IMR-90 (cell line): ENCODE data around the gene COMMD1. TPM values are rescaled to one million over a fixed set of nuclear protein-coding genes. Genes with fewer than 3 reads are reported as not detected.

Source experiments
- ATAC-seq: fragments of 200-7000 bp; cut with Tn5 transposase; 2 replicates; pipeline ENCODE4 v1.9.1; 2020; ENCODE audit warnings: low read depth, mild to moderate bottlenecking, moderate library complexity
- BruUV-seq: library from RNA; stranded (reverse); fragments of 400-500 nt; replicated peaks from 2 replicates; lab custom pipeline; 2021; lab: Mats Ljungman, UMichigan
- CTCF ChIA-PET: fragments of 300-600 bp; formaldehyde crosslinking; extraction: SDS; loops from one replicate; lab custom pipeline; 2021; ENCODE audit warnings: antibody characterized with exemption; lab: Yijun Ruan, JAX
- POLR2A ChIA-PET: fragments of 300-600 bp; sonication (Branson Sonifier 250); formaldehyde crosslinking; loops from one replicate; lab custom pipeline; 2022; ENCODE audit warnings: antibody characterized with exemption; ENCODE audit not compliant: unreplicated experiment; lab: Charles Lee
- DNase-seq: peaks from one replicate; pipeline ENCODE4 v3.0.0; 2013
- H2AFZ ChIP-seq: replicated peaks from 2 replicates; pipeline ENCODE3; 2013; ENCODE audit warnings: low read length, mild to moderate bottlenecking; ENCODE audit not compliant: poor library complexity
- H2AK5ac ChIP-seq: 2 replicates; pipeline ENCODE4 v1.6.1; 2013; ENCODE audit warnings: low read depth, low read length, inconsistent platforms
- H2AK9ac ChIP-seq: replicated peaks from 2 replicates; pipeline ENCODE3; 2013; ENCODE audit warnings: mild to moderate bottlenecking, low read depth, low read length, moderate library complexity; ENCODE audit not compliant: poor library complexity
- H2BK120ac ChIP-seq: 2 replicates; pipeline ENCODE4 v1.6.1; 2013; ENCODE audit warnings: low read depth, low read length, inconsistent platforms
- H2BK15ac ChIP-seq: 3 replicates; pipeline ENCODE4 v1.6.1; 2013; ENCODE audit warnings: low read depth, low read length, inconsistent platforms
- H2BK20ac ChIP-seq: 2 replicates; pipeline ENCODE4 v1.6.1; 2013; ENCODE audit warnings: low read depth, mild to moderate bottlenecking, inconsistent platforms, low read length, moderate library complexity
- H2BK5ac ChIP-seq: 2 replicates; pipeline ENCODE4 v1.6.1; 2013; ENCODE audit warnings: mild to moderate bottlenecking, low read depth, low read length, inconsistent platforms; ENCODE audit not compliant: poor library complexity, severe bottlenecking
- H3K14ac ChIP-seq: replicated peaks from 2 replicates; pipeline ENCODE4 v1.6.1; 2013; ENCODE audit warnings: low read depth, low read length, inconsistent platforms
- H3K18ac ChIP-seq: 2 replicates; pipeline ENCODE4 v1.6.1; 2013; ENCODE audit warnings: low read depth, low read length, control low read depth
- H3K23ac ChIP-seq: 2 replicates; pipeline ENCODE4 v1.6.1; 2013; ENCODE audit warnings: low read depth, low read length, inconsistent platforms
- H3K27ac ChIP-seq: 2 replicates; pipeline ENCODE4 v1.5.1; 2013; ENCODE audit warnings: mild to moderate bottlenecking, control low read depth, low read length; ENCODE audit not compliant: insufficient read depth
- H3K27me3 ChIP-seq: 2 replicates; pipeline ENCODE4 v1.6.1; 2013; ENCODE audit warnings: low read length; ENCODE audit not compliant: control insufficient read depth, insufficient read depth
- H3K36me3 ChIP-seq: 2 replicates; pipeline ENCODE4 v1.6.1; 2013; ENCODE audit warnings: low read length, mixed read lengths; ENCODE audit not compliant: control insufficient read depth, insufficient read depth
- H3K4ac ChIP-seq: 2 replicates; pipeline ENCODE4 v1.6.1; 2013; ENCODE audit warnings: low read depth, low read length, inconsistent platforms
- H3K4me1 ChIP-seq: 2 replicates; pipeline ENCODE4 v1.6.1; 2013; ENCODE audit warnings: low read length, mixed read lengths; ENCODE audit not compliant: control insufficient read depth, insufficient read depth
- H3K4me2 ChIP-seq: 2 replicates; pipeline ENCODE4 v1.6.1; 2013; ENCODE audit warnings: low read depth, mild to moderate bottlenecking, control low read depth, low read length, moderate library complexity
- H3K4me3 ChIP-seq: 2 replicates; pipeline ENCODE4 v1.5.1; 2013; ENCODE audit warnings: low read depth, mild to moderate bottlenecking, control low read depth, low read length, moderate library complexity; ENCODE audit not compliant: insufficient read depth
- H3K56ac ChIP-seq: 2 replicates; pipeline ENCODE4 v1.6.1; 2013; ENCODE audit warnings: low read length, inconsistent platforms; ENCODE audit not compliant: insufficient read depth; ENCODE audit errors: extremely low read depth
- H3K79me1 ChIP-seq, 2 experiments: 2 replicates each; pipeline ENCODE4 v1.6.1; 2013; ENCODE audit warnings: low read length in 2 of 2, inconsistent platforms in 1 of 2, low read depth in 1 of 2
- H3K9ac ChIP-seq: 2 replicates; pipeline ENCODE4 v1.6.1; 2013; ENCODE audit warnings: low read depth, low read length, control low read depth
- H3K9me1 ChIP-seq: 2 replicates; pipeline ENCODE4 v1.6.1; 2013; ENCODE audit warnings: low read length, inconsistent platforms; ENCODE audit not compliant: insufficient read depth
- H3K9me3 ChIP-seq: 2 replicates; pipeline ENCODE4 v1.6.1; 2013; ENCODE audit warnings: low read length; ENCODE audit not compliant: control insufficient read depth, insufficient read depth
- H4K20me1 ChIP-seq: 2 replicates; pipeline ENCODE4 v1.6.1; 2013; ENCODE audit warnings: low read length, inconsistent platforms; ENCODE audit not compliant: insufficient read depth
- H4K5ac ChIP-seq: 2 replicates; pipeline ENCODE4 v1.6.1; 2013; ENCODE audit warnings: mild to moderate bottlenecking, low read depth, low read length, control low read depth
- H4K8ac ChIP-seq, 2 experiments: 2 replicates each; pipeline ENCODE4 v1.6.1; 2013; ENCODE audit warnings: low read depth in 2 of 2, low read length in 2 of 2, control low read depth in 1 of 2, inconsistent platforms in 1 of 2
- H4K91ac ChIP-seq: 2 replicates; pipeline ENCODE4 v1.6.1; 2013; ENCODE audit warnings: low read depth, low read length, inconsistent platforms; ENCODE audit not compliant: insufficient read depth
- CHD1 ChIP-seq: IDR thresholded peaks from 2 replicates; pipeline ENCODE4 v1.6.1; 2012; ENCODE audit warnings: low read depth, low read length, improper control_type of control experiment
- FOS ChIP-seq: fragments of 150-350 bp; IDR thresholded peaks from 2 replicates; pipeline ENCODE4 v1.6.1; 2016; ENCODE audit warnings: low read depth, low read length
- MAFK ChIP-seq: IDR thresholded peaks from 2 replicates; pipeline ENCODE4 v1.6.1; 2012; ENCODE audit warnings: low read depth, low read length, improper control_type of control experiment
- MAZ ChIP-seq: IDR thresholded peaks from 2 replicates; pipeline ENCODE4 v1.6.1; 2012; ENCODE audit warnings: low read depth, mild to moderate bottlenecking, low read length, improper control_type of control experiment, moderate library complexity, borderline replicate concordance
- POLR2A ChIP-seq: IDR thresholded peaks from 2 replicates; pipeline ENCODE4 v1.6.1; 2012; ENCODE audit warnings: mild to moderate bottlenecking, low read depth, low read length
- RCOR1 ChIP-seq: IDR thresholded peaks from 2 replicates; pipeline ENCODE4 v1.6.1; 2012; ENCODE audit warnings: mild to moderate bottlenecking, low read length, improper control_type of control experiment; ENCODE audit not compliant: insufficient replicate concordance
- SMC3 ChIP-seq: fragments of 150-350 bp; IDR thresholded peaks from 2 replicates; pipeline ENCODE4 v1.6.1; 2016; ENCODE audit warnings: low read depth, mild to moderate bottlenecking, antibody characterized with exemption, low read length, moderate library complexity
- USF2 ChIP-seq: fragments of 150-350 bp; IDR thresholded peaks from 2 replicates; pipeline ENCODE4 v1.6.1; 2017; ENCODE audit warnings: mild to moderate bottlenecking, antibody characterized with exemption, low read length, low read depth
- WGBS, 2 experiments: methylation state at CpG; one replicate each; pipeline versions ENCODE4 v1.1.5 to v1.1.7; 2013; ENCODE audit warnings: missing lambda C conversion rate in 2 of 2; ENCODE audit not compliant: insufficient read length in 1 of 2; ENCODE audit errors: extremely low coverage in 2 of 2; 5-methylcytosine and 5-hydroxymethylcytosine counted together
- dilution Hi-C: fragments of 300-500 bp; cut with HindIII; formaldehyde crosslinking; loops from one replicate; pipeline ENCODE4 v1.14.3; 2018; ENCODE audit warnings: low sequenced_read_pairs; ENCODE audit not compliant: unreplicated experiment
- in situ Hi-C: fragments of 300-500 bp; cut with MboI; formaldehyde crosslinking; loops from 3 replicates; pipeline ENCODE4 v1.14.3; 2019; ENCODE audit warnings: low sequenced_read_pairs, inconsistent platforms, mixed read lengths
- intact Hi-C: fragments of 100-400 bp; cut with micrococcal nuclease; formaldehyde crosslinking; loops from 2 replicates; pipeline ENCODE4 v1.10.0; 2022
- polyA plus RNA-seq, 3 experiments: library from polyadenylated mRNA; depleted of rRNA; stranded (reverse); fragments of >200 nt; gene quantifications; 2 replicates each; pipeline ENCODE4 v1.2.3, GENCODE V29; 2012; ENCODE audit warnings: low replicate concordance in 1 of 3
- total RNA-seq: library from RNA; depleted of rRNA; stranded (reverse); fragments of >200 nt; gene quantifications from 2 replicates; pipeline ENCODE4 v1.2.3, GENCODE V29; 2012
- TF ChIP-seq, protein P1 (sequence below): fragments of 150-350 bp; IDR thresholded peaks from 2 replicates; pipeline ENCODE4 v1.6.1; 2016; ENCODE audit warnings: low read depth, mild to moderate bottlenecking, low read length, moderate library complexity, borderline replicate concordance
- TF ChIP-seq, protein P2 (sequence below): conservative IDR thresholded peaks from 2 replicates; pipeline ENCODE4 v1.5.1; 2012; ENCODE audit warnings: mild to moderate bottlenecking, low read depth, low read length, improper control_type of control experiment

COMMD1 gene
- total and polyA plus RNA-seq, 2 of the 4 experiments (the other 2 are of a cell fraction): 42.8 to 60.4 TPM

- in situ Hi-C loops: no loop called here
- Histone ChIP-seq H4K5ac (no peak overlapping the region; the same call in 1 of the 2 replicates), H3K4me2 (peak overlapping the region; percentile 59; the same call in 1 of the 2 replicates), H2BK20ac (no peak overlapping the region), H4K91ac (no peak overlapping the region), H2BK120ac (no peak overlapping the region), H3K14ac (no peak overlapping the region), H3K79me1 (peaks cover 0 to 7% of the 10 kb centered on the region in 2 experiments; a peak in 1 of 4 replicates), H2AK5ac (no peak overlapping the region), H3K36me3 (no peaks in the 10 kb centered on the region), H2AK9ac (peak overlapping the region; percentile 40), H3K4ac (peak overlapping the region; percentile 53), H2BK5ac (no peak overlapping the region), H3K27me3 (no peaks in the 10 kb centered on the region), H3K18ac (no peak overlapping the region), H4K8ac (peak overlapping the region; percentile 33 to 49; a peak in 1 of 4 replicates), H3K9ac (no peak overlapping the region), H4K20me1 (no peaks in the 10 kb centered on the region), H3K56ac (no peak overlapping the region), H2AFZ (no peak overlapping the region), H3K4me3 (no peak overlapping the region), H3K27ac (no peak overlapping the region), H2BK15ac (no peak overlapping the region; the same call in 2 of the 3 replicates), H3K9me1 (no peaks in the 10 kb centered on the region), H3K9me3 (no peaks in the 10 kb centered on the region), H3K4me1 (no peaks in the 10 kb centered on the region; the same call in 1 of the 2 replicates), H3K23ac (no peak overlapping the region)
- no peak for TF ChIP-seq POLR2A
- no peak for TF ChIP-seq CHD1
- no peak for TF ChIP-seq FOS
- TF ChIP-seq, protein P1, sequence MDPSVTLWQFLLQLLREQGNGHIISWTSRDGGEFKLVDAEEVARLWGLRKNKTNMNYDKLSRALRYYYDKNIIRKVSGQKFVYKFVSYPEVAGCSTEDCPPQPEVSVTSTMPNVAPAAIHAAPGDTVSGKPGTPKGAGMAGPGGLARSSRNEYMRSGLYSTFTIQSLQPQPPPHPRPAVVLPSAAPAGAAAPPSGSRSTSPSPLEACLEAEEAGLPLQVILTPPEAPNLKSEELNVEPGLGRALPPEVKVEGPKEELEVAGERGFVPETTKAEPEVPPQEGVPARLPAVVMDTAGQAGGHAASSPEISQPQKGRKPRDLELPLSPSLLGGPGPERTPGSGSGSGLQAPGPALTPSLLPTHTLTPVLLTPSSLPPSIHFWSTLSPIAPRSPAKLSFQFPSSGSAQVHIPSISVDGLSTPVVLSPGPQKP: no peak
- TF ChIP-seq MAFK: no peak
- no peak for TF ChIP-seq MAZ
- TF ChIP-seq, protein P2, sequence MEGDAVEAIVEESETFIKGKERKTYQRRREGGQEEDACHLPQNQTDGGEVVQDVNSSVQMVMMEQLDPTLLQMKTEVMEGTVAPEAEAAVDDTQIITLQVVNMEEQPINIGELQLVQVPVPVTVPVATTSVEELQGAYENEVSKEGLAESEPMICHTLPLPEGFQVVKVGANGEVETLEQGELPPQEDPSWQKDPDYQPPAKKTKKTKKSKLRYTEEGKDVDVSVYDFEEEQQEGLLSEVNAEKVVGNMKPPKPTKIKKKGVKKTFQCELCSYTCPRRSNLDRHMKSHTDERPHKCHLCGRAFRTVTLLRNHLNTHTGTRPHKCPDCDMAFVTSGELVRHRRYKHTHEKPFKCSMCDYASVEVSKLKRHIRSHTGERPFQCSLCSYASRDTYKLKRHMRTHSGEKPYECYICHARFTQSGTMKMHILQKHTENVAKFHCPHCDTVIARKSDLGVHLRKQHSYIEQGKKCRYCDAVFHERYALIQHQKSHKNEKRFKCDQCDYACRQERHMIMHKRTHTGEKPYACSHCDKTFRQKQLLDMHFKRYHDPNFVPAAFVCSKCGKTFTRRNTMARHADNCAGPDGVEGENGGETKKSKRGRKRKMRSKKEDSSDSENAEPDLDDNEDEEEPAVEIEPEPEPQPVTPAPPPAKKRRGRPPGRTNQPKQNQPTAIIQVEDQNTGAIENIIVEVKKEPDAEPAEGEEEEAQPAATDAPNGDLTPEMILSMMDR: no peak
- no peak for TF ChIP-seq RCOR1
- no peak for TF ChIP-seq USF2
- TF ChIP-seq SMC3: no peak
- BruUV-seq: no TSS peak
- WGBS, 2 experiments: 100% methylated on average over 1 of the region's 14 CpGs; no CpG with 5 or more reads in 1 of the 2 experiments
- ATAC-seq: peak; percentile 62
- dilution Hi-C loops: no loop called here
- POLR2A ChIA-PET: no interaction called here
- DNase-seq: no peak
- intact Hi-C loops: no loop called here
- CTCF ChIA-PET: no interaction called here
These were observed 65.5 kb downstream of the COMMD1 start for GRCh38 chr2:61970807-61971556.
